GM23248 (cell line): Measurements from ENCODE around the gene FGFR1OP2. TPM values are rescaled to one million over a fixed set of nuclear protein-coding genes. Genes with fewer than 3 reads are reported as not detected.
"Not testable (repeated sequence)": the region's sequence is repeated elsewhere in the genome, so short reads cannot be mapped to it uniquely, and the experiment has no call there.

ENCODE experiments used
- DNase-seq: peaks from one replicate; pipeline ENCODE4 v3.0.0-alpha.2; 2015
- H2AFZ ChIP-seq: fragments of 200-600 bp; sonication (generic); 2 replicates; pipeline ENCODE4 v1.6.1; 2016; ENCODE audit warnings: antibody characterized with exemption
- H3F3A ChIP-seq: fragments of 200-600 bp; sonication (generic); 2 replicates; pipeline ENCODE4 v1.6.1; 2016; ENCODE audit warnings: mild to moderate bottlenecking, antibody characterized with exemption, mixed run types; ENCODE audit not compliant: insufficient read depth
- H3K27ac ChIP-seq: fragments of 200-600 bp; sonication (generic); 2 replicates; pipeline ENCODE4 v1.5.1; 2016; ENCODE audit warnings: mild to moderate bottlenecking
- H3K27me3 ChIP-seq: fragments of 200-600 bp; sonication (generic); replicated peaks from 2 replicates; pipeline ENCODE4 v1.6.1; 2016; ENCODE audit warnings: mild to moderate bottlenecking; ENCODE audit not compliant: insufficient read depth
- H3K36me3 ChIP-seq: fragments of 200-600 bp; sonication (generic); 2 replicates; pipeline ENCODE4 v1.6.1; 2016; ENCODE audit warnings: low read depth, mild to moderate bottlenecking
- H3K4me1 ChIP-seq: fragments of 200-600 bp; sonication (generic); 2 replicates; pipeline ENCODE4 v1.6.1; 2016; ENCODE audit warnings: mild to moderate bottlenecking; ENCODE audit not compliant: insufficient read depth
- H3K4me2 ChIP-seq: fragments of 200-600 bp; sonication (generic); one replicate; pipeline ENCODE4 v1.6.1; 2016; ENCODE audit warnings: mild to moderate bottlenecking; ENCODE audit not compliant: unreplicated experiment
- H3K4me3 ChIP-seq: fragments of 200-600 bp; sonication (generic); 2 replicates; pipeline ENCODE4 v1.5.1; 2016; ENCODE audit warnings: mild to moderate bottlenecking
- H3K79me2 ChIP-seq: fragments of 200-600 bp; sonication (generic); 2 replicates; pipeline ENCODE4 v1.6.1; 2016; ENCODE audit warnings: mild to moderate bottlenecking; ENCODE audit not compliant: insufficient read depth
- H3K9ac ChIP-seq: fragments of 200-600 bp; sonication (generic); 2 replicates; pipeline ENCODE4 v1.6.1; 2016; ENCODE audit warnings: mild to moderate bottlenecking
- H3K9me2 ChIP-seq: fragments of 200-600 bp; sonication (generic); 2 replicates; pipeline ENCODE4 v1.6.1; 2016; ENCODE audit warnings: mixed run types, mild to moderate bottlenecking, moderate library complexity; ENCODE audit not compliant: insufficient read depth
- H3K9me3 ChIP-seq: fragments of 200-600 bp; sonication (generic); one replicate; pipeline ENCODE4 v1.6.1; 2017; ENCODE audit warnings: low read depth
- H4K20me1 ChIP-seq: fragments of 200-600 bp; sonication (generic); 2 replicates; pipeline ENCODE4 v1.6.0; 2016; ENCODE audit not compliant: insufficient read depth
- EZH2 ChIP-seq: fragments of 200-600 bp; sonication (generic); IDR thresholded peaks from 2 replicates; pipeline ENCODE4 v1.6.1; 2018; ENCODE audit warnings: antibody characterized with exemption, mild to moderate bottlenecking; ENCODE audit not compliant: insufficient read depth, poor library complexity, severe bottlenecking
- EZH2phosphoT487 ChIP-seq: fragments of 200-600 bp; sonication (generic); IDR thresholded peaks from 2 replicates; pipeline ENCODE4 v1.6.1; 2018; ENCODE audit warnings: antibody characterized with exemption, moderate library complexity, mild to moderate bottlenecking, low read depth; ENCODE audit not compliant: insufficient read depth
- WGBS, 2 experiments: methylation state at CpG; one replicate each; pipeline ENCODE4 v1.1.6; 2015 to 2017; ENCODE audit warnings: low lambda C conversion rate in 2 of 2, low coverage in 1 of 2; ENCODE audit errors: missing lambda C conversion rate in 2 of 2; 5-methylcytosine and 5-hydroxymethylcytosine counted together
- in situ Hi-C: fragments of 300-500 bp; cut with MboI; formaldehyde crosslinking; loops from 2 replicates; pipeline ENCODE4 v1.15.0; 2020
- polyA plus RNA-seq: library from polyadenylated mRNA; unstranded; fragments of >200 nt; fragmentation: Nextera tagmentation; extraction: Ambion mirVana; gene quantifications from 2 replicates; pipeline ENCODE4 v1.2.1, GENCODE V29; 2016
- total RNA-seq: library from RNA; depleted of rRNA; stranded (reverse); fragments of >200 nt; shearing (Covaris generic); gene quantifications from 2 replicates; pipeline ENCODE4 v1.2.3, GENCODE V29; 2014

FGFR1OP2 gene
- total and polyA plus RNA-seq, 2 experiments from 2014 or later = 37.2 to 47.3 TPM

DNA sequence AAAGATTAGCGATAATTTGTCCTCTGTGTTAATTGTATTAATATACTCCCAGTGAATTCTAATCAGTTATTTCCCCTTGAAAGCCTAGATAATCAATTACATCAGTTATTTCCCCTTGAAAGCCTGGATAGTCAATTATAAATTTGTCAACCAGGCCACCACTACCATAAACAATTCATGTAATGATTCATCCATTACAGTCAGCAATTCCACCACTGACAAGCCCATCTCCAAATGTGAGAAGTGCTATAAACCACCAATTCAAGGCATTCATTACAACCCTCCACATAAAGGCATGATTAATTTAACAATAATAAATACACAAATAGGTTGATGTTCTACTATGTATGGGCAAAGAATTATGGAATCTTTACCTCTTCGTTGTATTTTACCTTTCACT is 41.4 kb upstream of the FGFR1OP2 start:
- no peaks in the 10 kb centered on the region for H3K27me3 ChIP-seq
- in situ Hi-C loops = no loop called here
- no peaks in the 10 kb centered on the region for H3K79me2 ChIP-seq
- no peaks in the 10 kb centered on the region for H3K4me1 ChIP-seq
- H3F3A ChIP-seq = no peaks in the 10 kb centered on the region
- no peaks in the 10 kb centered on the region for H3K9me2 ChIP-seq
- 95 to 98% methylated on average over 2 of the region's 2 CpGs for WGBS, 2 experiments
- no peak for DNase-seq
- no peak overlapping the region for H3K4me2 ChIP-seq
- TF ChIP-seq EZH2phosphoT487 (no peak), EZH2 (no peak)
- peaks cover 12% of the 10 kb centered on the region; the same call in 1 of the 2 replicates for H3K36me3 ChIP-seq
- H3K9me3 ChIP-seq = no peaks in the 10 kb centered on the region
- H4K20me1 ChIP-seq = no peaks in the 10 kb centered on the region
- no peak overlapping the region for H2AFZ ChIP-seq
- no peak overlapping the region for H3K9ac ChIP-seq
- no peak overlapping the region for H3K4me3 ChIP-seq
- H3K27ac ChIP-seq = no peak overlapping the region

DNA sequence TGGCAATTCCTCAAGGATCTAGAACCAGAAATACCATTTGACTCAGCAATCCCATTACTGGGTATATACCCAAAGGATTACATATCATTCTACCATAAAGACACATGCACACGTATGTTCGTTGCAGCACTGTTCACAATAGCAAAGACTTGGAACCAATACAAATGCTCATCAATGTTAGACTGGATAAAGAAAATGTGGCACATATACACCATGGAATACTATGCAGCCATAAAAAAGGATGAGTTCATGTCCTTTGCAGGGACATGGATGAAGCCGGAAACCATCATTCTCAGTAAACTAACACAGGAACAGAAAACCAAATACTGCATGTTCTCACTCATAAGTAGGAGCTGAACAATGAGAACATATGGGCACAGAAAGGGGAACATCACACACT is 34.9 kb upstream of the FGFR1OP2 start:
- H3K4me3 ChIP-seq, H3K9ac ChIP-seq, H3K27ac ChIP-seq, H3F3A ChIP-seq, H2AFZ ChIP-seq, H3K79me2 ChIP-seq, H3K9me3 ChIP-seq, H3K9me2 ChIP-seq, H4K20me1 ChIP-seq, H3K4me2 ChIP-seq, DNase-seq, in situ Hi-C loops, H3K4me1 ChIP-seq, H3K27me3 ChIP-seq: not testable (repeated sequence)
- H3K36me3 ChIP-seq = peaks cover 52% of the 10 kb centered on the region
- 79 to 83% methylated on average over 3 of the region's 3 CpGs for WGBS, 2 experiments

DNA sequence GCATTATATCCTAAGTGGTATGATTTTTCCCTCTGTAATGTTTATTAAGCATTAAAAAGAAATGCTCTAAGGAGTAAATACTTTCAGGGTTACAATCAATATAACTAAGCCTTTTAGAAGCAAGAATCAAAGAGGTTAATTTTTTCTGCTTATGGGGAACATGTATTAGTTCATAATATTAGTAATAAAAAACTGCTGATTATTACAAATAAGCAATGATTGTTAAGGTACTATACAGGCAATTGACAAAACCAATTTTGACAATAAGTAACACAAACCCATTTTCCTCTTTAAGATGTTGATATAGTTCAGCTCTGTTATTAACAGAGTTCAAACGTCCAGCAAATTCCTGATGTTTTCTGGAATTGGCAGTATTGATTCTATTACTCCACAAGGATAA is 32.2 kb upstream of the FGFR1OP2 start:
- 18 to 29% methylated on average over 1 of the region's 1 CpG for WGBS, 2 experiments
- Histone ChIP-seq H3K4me1 (no peaks in the 10 kb centered on the region), H3K9me3 (no peaks in the 10 kb centered on the region), H4K20me1 (0 out of 2 replicates have a peak, but pooled peaks cover 3% of the 10 kb centered on the region), H3K36me3 (peaks cover 66% of the 10 kb centered on the region), H3K4me2 (no peak overlapping the region), H3K9me2 (no peaks in the 10 kb centered on the region), H3K27me3 (no peaks in the 10 kb centered on the region), H3K27ac (no peak overlapping the region), H3F3A (no peaks in the 10 kb centered on the region), H3K4me3 (no peak overlapping the region), H3K9ac (no peak overlapping the region), H3K79me2 (no peaks in the 10 kb centered on the region), H2AFZ (no peak overlapping the region)
- no peak for TF ChIP-seq EZH2phosphoT487
- TF ChIP-seq EZH2 = no peak
- DNase-seq = no peak
- in situ Hi-C loops = no loop called here

DNA sequence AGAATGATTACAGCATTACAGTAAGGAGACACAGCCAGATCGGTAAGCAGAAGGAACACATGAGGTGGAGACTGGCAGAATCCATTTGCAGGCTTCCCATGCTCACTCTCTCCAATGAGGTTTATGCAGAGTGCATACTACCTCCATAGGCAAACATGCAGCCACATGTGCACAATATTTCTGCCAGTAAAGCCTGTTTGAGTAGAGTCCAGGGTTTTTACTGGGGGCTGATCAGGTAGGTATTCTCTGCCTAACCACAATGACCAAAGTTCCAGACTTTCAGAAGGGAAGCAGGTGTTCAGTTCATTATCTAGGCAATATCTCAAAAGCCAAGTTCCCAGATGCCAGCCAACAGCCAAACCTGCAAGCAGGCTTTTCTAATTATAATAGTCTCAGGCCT is 31.6 kb upstream of the FGFR1OP2 start:
- H2AFZ ChIP-seq = no peak overlapping the region
- no peaks in the 10 kb centered on the region for H3F3A ChIP-seq
- H3K9me2 ChIP-seq = no peaks in the 10 kb centered on the region
- no peak overlapping the region for H3K4me3 ChIP-seq
- WGBS, 2 experiments = 47 to 71% methylated on average over 1 of the region's 1 CpG
- no peaks in the 10 kb centered on the region for H3K27me3 ChIP-seq
- 0 out of 2 replicates have a peak, but pooled peaks cover 3% of the 10 kb centered on the region for H4K20me1 ChIP-seq
- no peaks in the 10 kb centered on the region for H3K4me1 ChIP-seq
- TF ChIP-seq EZH2 = no peak
- TF ChIP-seq EZH2phosphoT487 = no peak
- no peaks in the 10 kb centered on the region for H3K9me3 ChIP-seq
- H3K9ac ChIP-seq = no peak overlapping the region
- no peak for DNase-seq
- H3K79me2 ChIP-seq = no peaks in the 10 kb centered on the region
- no peak overlapping the region for H3K27ac ChIP-seq
- in situ Hi-C loops = no loop called here
- no peak overlapping the region for H3K4me2 ChIP-seq
- peaks cover 68% of the 10 kb centered on the region for H3K36me3 ChIP-seq
